ENCODE data around the gene OBI1.

The OBI1 gene

GRCh38 chr13:78602561-78603239 is 56.3 kb downstream of the OBI1 start:
- DNase-seq: no peak

- no peak for DNase-seq
Observed at GRCh38 chr13:78601874-78602560, 56.9 kb downstream of the OBI1 start.

DNA sequence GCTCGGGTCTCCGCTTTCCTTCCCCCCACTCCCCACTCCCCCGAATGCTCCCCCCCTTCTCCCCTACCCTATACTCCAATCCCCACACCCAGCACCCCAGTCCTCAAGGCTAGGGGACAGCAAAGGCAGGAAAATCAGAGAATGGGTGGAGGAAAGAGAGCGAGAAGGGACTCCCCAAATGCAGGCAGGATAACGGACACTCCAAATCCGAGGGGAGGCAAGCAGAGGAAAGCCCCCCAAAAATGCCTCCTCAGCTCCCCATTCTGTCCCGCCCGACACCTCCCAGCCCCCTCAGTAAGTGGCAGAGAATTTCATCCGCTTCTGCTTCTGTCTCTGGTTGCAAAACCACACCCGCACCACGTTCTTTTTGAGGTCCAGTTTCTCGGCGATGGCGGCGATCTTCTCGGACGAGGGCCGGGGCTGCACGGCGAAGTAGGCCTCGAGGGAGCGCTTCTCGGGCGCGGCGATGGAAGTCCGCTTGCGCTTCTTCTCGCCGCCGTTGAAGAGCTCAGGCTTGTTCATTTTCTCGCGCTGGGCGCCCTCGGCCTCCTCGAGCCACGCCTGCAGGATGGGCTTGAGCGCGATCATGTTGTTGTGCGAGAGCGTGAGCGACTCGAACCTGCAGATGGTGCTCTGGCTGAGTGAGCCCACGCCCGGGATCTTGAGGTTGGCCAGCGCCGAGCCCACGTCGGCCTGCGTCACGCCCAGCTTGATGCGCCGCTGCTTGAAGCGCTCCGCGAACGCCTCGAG is 57.7 kb downstream of the OBI1 start:
- DNase-seq: no peak

DNA sequence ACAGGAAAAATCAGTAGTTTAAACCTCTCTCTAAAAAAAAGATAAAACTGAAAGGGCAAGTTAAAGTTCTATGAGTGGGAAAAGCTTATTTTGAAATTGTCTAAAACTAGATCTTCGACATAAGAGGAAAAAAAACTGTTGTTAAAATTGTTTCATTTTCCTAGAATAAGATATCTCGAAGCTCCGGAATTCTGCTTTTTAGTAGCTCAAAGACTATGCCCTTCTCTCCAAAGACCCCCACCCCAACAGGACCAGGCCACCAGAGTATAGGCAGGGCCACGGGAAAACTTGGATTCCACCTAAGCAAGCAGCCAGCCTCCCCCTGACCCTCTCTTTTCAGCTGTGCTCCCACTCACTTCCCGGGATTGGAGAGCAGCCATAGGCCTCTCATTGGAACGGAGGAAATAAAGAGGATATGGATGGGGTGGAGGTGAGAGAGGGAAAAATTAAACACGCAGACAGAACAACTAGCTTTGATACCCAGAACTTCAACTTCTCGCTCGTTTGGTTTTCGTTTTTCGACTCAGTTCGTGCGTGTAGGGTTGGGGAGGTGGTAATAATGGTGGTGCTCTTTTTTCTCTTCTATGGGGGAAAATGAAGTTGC is 58.6 kb downstream of the OBI1 start:
- DNase-seq: no peak

GRCh38 chr13:78599645-78600279 is 59.2 kb downstream of the OBI1 start:
- DNase-seq: no peak

- no peak for DNase-seq
Observed at GRCh38 chr13:78598966-78599644, 59.9 kb downstream of the OBI1 start.

- no peak for DNase-seq
Observed at GRCh38 chr13:78598116-78598781, 60.7 kb downstream of the OBI1 start.

- no peak for DNase-seq
Observed at GRCh38 chr13:78597602-78597932, 61.4 kb downstream of the OBI1 start.

GRCh38 chr13:78596736-78597601 is 62.0 kb downstream of the OBI1 start:
- no peak for DNase-seq

- no peak for DNase-seq
Observed at GRCh38 chr13:78596399-78596735, 62.6 kb downstream of the OBI1 start.

DNA sequence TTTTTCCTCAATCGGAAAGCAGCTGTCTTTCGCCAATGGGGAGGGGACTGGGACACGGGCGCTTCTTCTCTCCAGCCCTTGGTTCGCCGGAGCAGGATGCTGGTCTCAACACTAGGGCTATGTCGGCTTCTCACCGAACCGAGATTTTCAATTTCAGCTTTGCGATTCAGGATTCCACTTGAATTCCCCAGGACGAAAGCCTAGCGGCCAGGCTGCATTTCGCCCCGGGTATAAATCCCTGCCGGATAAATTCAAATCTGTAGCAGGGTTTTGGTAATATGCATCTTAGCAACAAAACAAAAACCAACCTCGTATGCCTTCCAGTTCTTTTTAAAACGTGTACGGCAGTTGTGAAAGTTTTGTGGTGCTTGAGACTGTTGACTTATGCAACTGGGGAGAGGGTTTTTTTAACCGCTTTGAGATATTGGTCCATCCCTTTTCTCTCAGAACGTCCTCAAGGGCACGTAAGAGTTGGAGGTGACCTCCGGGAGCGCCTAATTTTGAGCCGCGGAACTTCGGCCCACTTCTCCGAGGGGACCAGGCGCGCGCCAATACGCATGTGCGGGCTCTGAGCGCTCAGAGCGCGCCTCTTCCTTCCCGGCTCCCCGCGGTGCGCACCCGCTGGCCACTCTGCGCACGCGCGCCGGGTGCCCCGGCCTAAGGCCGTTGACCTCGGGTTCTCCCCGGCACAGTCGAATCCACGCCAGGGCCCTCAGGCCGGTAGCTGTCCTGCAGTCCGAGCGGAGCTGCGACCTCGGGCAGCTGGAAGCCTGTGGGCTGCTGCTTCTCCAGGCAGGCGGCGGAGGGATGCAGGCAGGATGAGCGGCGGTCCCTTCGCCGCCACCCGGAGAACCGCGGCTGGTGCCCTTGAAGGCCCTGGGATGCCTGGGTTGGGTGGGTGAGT is 63.2 kb downstream of the OBI1 start:
- DNase-seq: no peak

DNA sequence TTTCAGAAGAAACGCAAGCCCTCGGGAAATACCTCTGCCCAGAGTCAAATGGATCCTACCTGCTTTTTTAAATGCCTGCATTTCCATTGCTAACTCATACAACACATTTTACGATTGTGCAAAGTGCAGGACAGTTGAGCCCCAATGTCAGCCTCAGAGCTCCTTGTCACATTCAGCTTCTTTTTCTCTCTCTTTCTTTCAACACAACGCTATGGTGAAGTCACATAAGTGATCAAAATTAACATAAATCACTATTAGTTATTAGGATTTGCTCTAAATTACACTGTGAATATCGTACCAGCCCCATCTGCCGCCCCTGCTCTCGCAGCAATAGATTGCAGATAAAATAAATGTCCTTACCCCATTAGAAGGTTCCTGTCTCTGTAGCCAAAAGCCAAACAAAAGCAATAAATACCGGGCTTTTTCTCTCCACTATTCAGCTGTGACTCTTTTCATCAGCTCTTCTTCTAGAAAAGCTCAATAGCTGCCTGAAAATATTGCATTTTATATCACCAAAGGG is 64.4 kb downstream of the OBI1 start:
- no peak for DNase-seq

DNA sequence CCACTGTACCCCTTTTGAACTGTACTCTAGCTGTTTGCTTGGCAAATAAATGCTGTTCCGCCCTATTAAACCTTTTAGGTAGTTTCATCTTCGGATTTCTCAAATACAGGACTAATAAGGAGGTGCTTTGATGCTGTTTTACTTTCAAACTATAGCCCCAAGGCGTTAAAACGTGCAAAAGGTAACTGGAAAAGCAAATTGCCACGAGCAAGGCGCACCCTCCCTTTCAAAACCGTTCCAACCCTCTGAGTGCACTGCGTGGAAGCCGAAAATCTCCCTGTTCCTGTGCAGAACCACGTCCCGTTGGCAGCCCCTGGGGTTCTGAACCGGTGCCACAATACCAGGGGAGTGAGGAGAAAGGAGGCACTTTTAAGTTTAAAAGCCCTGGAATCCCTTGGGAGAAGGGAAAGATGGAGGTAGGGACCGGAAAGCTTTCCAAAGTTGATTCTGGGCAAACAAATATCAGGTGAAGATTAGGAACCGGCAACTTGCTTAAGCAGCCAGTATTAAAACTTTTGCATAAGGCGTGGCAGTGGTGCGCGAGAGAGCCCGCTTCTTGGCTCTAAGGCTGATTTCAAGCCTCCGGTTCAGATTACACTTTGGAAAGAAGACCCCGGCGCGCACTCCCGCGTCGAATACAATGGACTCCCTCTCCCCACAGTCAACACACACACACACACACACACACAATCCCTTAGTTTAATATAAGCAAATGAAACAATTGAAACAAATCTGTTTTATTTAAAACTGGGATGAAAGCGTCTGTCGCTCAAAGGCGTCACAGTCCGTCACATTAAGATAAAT is 65.1 kb downstream of the OBI1 start:
- DNase-seq: no peak

DNA sequence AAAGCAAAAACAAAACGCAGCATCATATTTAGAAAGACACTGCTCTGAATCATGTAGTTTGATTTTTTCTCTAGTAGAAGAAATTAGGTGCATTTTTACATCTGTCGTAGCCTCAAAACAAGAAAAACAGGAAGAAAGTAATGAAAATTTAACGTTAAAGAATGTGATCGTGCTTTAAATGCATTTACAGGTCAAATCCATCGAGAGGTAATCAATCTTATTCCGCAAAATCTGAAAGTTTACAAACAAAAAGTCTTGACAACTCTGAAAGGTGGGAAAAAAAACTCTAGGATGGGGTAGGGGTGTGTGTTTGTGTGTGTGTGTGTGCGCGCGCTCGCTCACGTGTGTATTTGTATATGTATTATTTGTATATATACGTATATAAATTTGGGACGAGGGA is 65.8 kb downstream of the OBI1 start:
- no peak for DNase-seq

DNA sequence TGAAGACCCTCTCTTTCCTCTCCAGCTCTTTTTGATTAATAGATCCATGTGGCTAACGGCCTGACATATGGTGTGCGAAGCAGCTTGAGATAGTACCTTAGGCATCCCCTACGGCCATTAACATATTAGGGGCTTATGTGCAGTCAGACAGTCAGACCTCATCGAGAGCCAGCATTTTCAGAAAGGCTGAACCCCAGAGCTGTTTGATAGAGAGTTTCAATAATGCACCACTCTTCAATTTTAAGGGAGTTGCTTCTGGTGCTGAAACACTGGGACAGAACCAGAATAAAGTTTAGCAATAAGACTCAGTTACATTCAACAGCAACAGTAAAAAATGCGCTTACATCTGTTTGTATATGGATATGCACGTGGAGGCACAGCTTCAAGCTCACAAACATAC is 66.4 kb downstream of the OBI1 start:
- DNase-seq: no peak

DNA sequence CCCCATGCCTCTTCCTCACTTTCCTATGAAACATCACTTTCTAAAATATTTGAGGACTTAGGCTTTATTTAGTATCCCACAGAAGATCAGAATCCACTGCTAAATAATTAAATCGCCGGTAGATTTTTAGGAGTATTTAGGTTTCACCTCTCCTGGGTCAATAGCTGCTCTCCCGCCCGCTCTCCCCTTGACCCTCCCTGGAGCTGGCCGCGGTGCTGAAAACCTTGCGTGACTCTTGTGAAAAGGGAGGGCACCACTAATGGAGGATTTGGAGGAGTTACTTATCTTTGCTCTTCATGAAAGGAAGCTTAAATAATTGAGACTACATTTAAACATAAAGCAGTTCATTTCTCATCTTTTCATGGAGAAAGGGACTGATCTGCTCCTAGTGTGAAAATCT is 69.7 kb downstream of the OBI1 start:
- DNase-seq: no peak

DNA sequence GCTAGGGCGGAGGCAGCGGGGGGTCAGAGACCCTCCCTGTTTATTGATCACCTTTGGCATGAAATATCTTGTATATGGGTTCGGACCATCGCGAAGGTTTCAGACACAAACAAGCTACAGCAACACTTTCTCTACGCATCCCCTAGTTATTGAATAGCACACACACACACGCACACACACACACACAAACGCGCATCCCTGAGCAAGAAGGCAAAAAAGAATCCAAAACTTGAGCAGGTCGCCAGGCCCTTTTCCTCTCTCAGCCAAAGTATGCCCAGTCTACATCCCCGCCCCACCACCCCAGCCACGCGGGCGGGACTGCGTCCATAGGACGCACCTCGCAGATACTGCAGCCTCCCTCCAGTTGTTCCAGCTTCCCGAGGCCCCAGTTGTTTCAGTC is 71.6 kb downstream of the OBI1 start:
- DNase-seq: no peak

DNA sequence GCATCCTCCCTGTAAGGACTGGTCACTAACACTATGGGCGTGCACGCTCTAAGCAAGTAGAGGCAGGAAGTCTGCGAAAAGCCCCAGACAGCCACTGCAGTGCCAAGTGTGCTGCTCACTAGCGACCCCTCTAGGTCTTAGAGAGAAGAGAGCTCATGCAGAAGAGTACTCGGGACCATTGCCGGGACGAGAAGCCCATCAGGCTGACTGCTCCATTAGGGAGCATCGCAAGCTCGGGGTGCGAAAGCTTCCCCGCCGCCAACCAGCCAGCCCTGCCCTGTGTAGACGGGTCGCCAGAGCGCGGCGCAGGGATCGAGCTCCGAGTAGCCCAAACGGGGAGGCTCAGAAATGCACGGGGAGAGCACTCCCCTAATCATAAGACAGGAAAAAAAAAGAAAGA is 72.2 kb downstream of the OBI1 start:
- no peak for DNase-seq

DNA sequence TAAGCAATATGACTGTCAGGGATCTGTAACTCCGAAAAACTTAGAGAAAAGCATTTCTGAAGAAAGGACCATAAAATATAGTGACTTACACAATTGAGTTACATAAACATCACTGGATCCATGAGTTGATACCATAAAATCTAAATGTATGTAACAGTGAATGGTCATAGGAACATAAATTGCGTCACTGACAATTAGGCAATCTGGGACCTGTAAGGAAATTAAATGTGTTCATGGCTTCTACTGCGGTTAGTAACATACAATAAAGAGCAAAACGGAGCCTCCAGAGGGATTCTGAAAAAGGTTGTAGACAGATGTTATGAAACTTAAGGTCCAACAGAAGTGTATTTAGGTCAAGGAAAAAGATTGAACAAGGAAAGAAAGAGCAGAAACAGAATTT is 82.7 kb downstream of the OBI1 start:
- no peak for DNase-seq

All from T-helper 9 cell (primary cell).